Activated CD4-positive, alpha-beta T cell treated with anti-CD3 and anti-CD28 coated beads, Interleukin-2, Interleukin-6, amounts not matched to agents 100 ng/mL and 50 ng/mL, durations not matched to agents 16 hours and 8 hours (primary cell): Measurements from ENCODE around the gene STARD7.
"Not testable (repeated sequence)": the region's sequence is repeated elsewhere in the genome, so short reads cannot be mapped to it uniquely, and the experiment has no call there.

Source experiments
- DNase-seq: peaks from one replicate; pipeline ENCODE4 v3.0.0-alpha.2; 2020

Gene STARD7

GRCh38 chr2:96160366-96160765 lies 48.3 kb downstream of the STARD7 start:
- not testable (repeated sequence) for DNase-seq

GRCh38 chr2:96159084-96159830 lies 49.4 kb downstream of the STARD7 start:
- peak; percentile 60 for DNase-seq

GRCh38 chr2:96158554-96158940 lies 50.1 kb downstream of the STARD7 start:
- DNase-seq: no peak

- DNase-seq: peak; percentile 92
Measured at GRCh38 chr2:96157649-96158553, 50.7 kb downstream of the STARD7 start.

GRCh38 chr2:96156926-96157648 lies 51.5 kb downstream of the STARD7 start:
- DNase-seq: peak; percentile 20

- peak; percentile 78 for DNase-seq
Measured at GRCh38 chr2:96156011-96156820, 52.4 kb downstream of the STARD7 start.

- DNase-seq: no peak
Measured at GRCh38 chr2:96154506-96155380, 53.9 kb downstream of the STARD7 start.

- no peak for DNase-seq
Measured at GRCh38 chr2:96153991-96154431, 54.6 kb downstream of the STARD7 start.

- no peak for DNase-seq
Measured at GRCh38 chr2:96153291-96153713, 55.3 kb downstream of the STARD7 start.

GRCh38 chr2:96152304-96153161 lies 56.1 kb downstream of the STARD7 start:
- no peak for DNase-seq

- no peak for DNase-seq
Measured at GRCh38 chr2:96151595-96152303, 56.9 kb downstream of the STARD7 start.

- no peak for DNase-seq
Measured at GRCh38 chr2:96150791-96151594, 57.6 kb downstream of the STARD7 start.

- no peak for DNase-seq
Measured at GRCh38 chr2:96150007-96150640, 58.5 kb downstream of the STARD7 start.

GRCh38 chr2:96148410-96149217 lies 60.0 kb downstream of the STARD7 start:
- peak; percentile 96 for DNase-seq

GRCh38 chr2:96147593-96148201 lies 60.9 kb downstream of the STARD7 start:
- DNase-seq: peak; percentile 24

- DNase-seq: no peak
Measured at GRCh38 chr2:96146881-96147592, 61.6 kb downstream of the STARD7 start.
